H9 (cell line): ENCODE results near the gene UBASH3A. TPM values are rescaled to one million over a fixed set of nuclear protein-coding genes. Genes with fewer than 3 reads are reported as not detected.

ENCODE experiments used
- DNase-seq: peaks from one replicate; pipeline ENCODE4 v3.0.0-alpha.2; 2017
- H2AFZ ChIP-seq: one replicate; pipeline ENCODE4 v1.6.1; 2013; ENCODE audit warnings: mild to moderate bottlenecking, low read length, control low read depth, moderate library complexity
- H2AK5ac ChIP-seq: 2 replicates; pipeline ENCODE4 v1.6.1; 2013; ENCODE audit warnings: low read length, control low read depth, mixed read lengths; ENCODE audit not compliant: insufficient read length
- H2BK120ac ChIP-seq: one replicate; pipeline ENCODE4 v1.6.1; 2013; ENCODE audit warnings: low read depth, mild to moderate bottlenecking, low read length, control low read depth, inconsistent platforms; ENCODE audit not compliant: poor library complexity, severe bottlenecking
- H2BK12ac ChIP-seq: 2 replicates; pipeline ENCODE4 v1.6.1; 2013; ENCODE audit warnings: low read length, control low read depth, mixed read lengths, low read depth; ENCODE audit not compliant: insufficient read length
- H2BK15ac ChIP-seq: 2 replicates; pipeline ENCODE4 v1.6.1; 2013; ENCODE audit warnings: low read depth, low read length, control low read depth
- H2BK20ac ChIP-seq: one replicate; pipeline ENCODE4 v1.6.1; 2013; ENCODE audit warnings: low read depth, mild to moderate bottlenecking, low read length, control low read depth, inconsistent platforms; ENCODE audit not compliant: poor library complexity, severe bottlenecking
- H2BK5ac ChIP-seq: 2 replicates; pipeline ENCODE4 v1.6.1; 2013; ENCODE audit warnings: low read length, control low read depth, mixed read lengths; ENCODE audit not compliant: insufficient read length
- H3K14ac ChIP-seq: 2 replicates; pipeline ENCODE4 v1.6.1; 2013; ENCODE audit warnings: low read length, control low read depth; ENCODE audit not compliant: insufficient read depth
- H3K18ac ChIP-seq: 2 replicates; pipeline ENCODE4 v1.6.1; 2013; ENCODE audit warnings: low read depth, mild to moderate bottlenecking, mixed read lengths, low read length, control low read depth; ENCODE audit not compliant: insufficient read length
- H3K23ac ChIP-seq: 2 replicates; pipeline ENCODE4 v1.6.1; 2013; ENCODE audit warnings: low read length, control low read depth, mixed read lengths, low read depth; ENCODE audit not compliant: insufficient read length
- H3K23me2 ChIP-seq: 2 replicates; pipeline ENCODE4 v1.6.1; 2013; ENCODE audit warnings: low read depth, mild to moderate bottlenecking, mixed read lengths, low read length, control low read depth; ENCODE audit not compliant: insufficient read length, poor library complexity, severe bottlenecking
- H3K27ac ChIP-seq: 2 replicates; pipeline ENCODE4 v1.5.1; 2013; ENCODE audit warnings: low read length, control low read depth, mixed read lengths, low read depth; ENCODE audit not compliant: insufficient read length
- H3K27me3 ChIP-seq: 2 replicates; pipeline ENCODE4 v1.6.1; 2013; ENCODE audit warnings: low read length, control low read depth, inconsistent platforms; ENCODE audit not compliant: insufficient read depth
- H3K4ac ChIP-seq: 2 replicates; pipeline ENCODE4 v1.6.1; 2013; ENCODE audit warnings: low read depth, mild to moderate bottlenecking, control low read depth, inconsistent platforms, low read length, moderate library complexity
- H3K4me1 ChIP-seq: 2 replicates; pipeline ENCODE4 v1.6.1; 2013; ENCODE audit warnings: low read length, control low read depth, inconsistent platforms; ENCODE audit not compliant: insufficient read depth
- H3K4me2 ChIP-seq: 2 replicates; pipeline ENCODE4 v1.6.1; 2013; ENCODE audit warnings: low read length, control low read depth, mixed read lengths; ENCODE audit not compliant: insufficient read length, insufficient read depth
- H3K56ac ChIP-seq: 2 replicates; pipeline ENCODE4 v1.6.1; 2013; ENCODE audit warnings: low read depth, mild to moderate bottlenecking, mixed read lengths, low read length, control low read depth; ENCODE audit not compliant: insufficient read length
- H3K79me1 ChIP-seq: 2 replicates; pipeline ENCODE4 v1.6.1; 2013; ENCODE audit warnings: low read depth, mild to moderate bottlenecking, moderate library complexity, low read length, control low read depth, inconsistent platforms; ENCODE audit not compliant: insufficient read depth, poor library complexity, severe bottlenecking
- H3K79me2 ChIP-seq: 2 replicates; pipeline ENCODE4 v1.6.1; 2013; ENCODE audit warnings: low read length, control low read depth, inconsistent platforms; ENCODE audit not compliant: insufficient read depth
- H3K9ac ChIP-seq: 2 replicates; pipeline ENCODE4 v1.6.1; 2013; ENCODE audit warnings: low read length, control low read depth, mixed read lengths; ENCODE audit not compliant: insufficient read length; ENCODE audit errors: extremely low read depth
- H3K9me3 ChIP-seq: one replicate; pipeline ENCODE4 v1.6.1; 2013; ENCODE audit warnings: low read depth, low read length, inconsistent platforms; ENCODE audit not compliant: control insufficient read depth
- H3T11ph ChIP-seq: one replicate; pipeline ENCODE4 v1.6.1; 2013; ENCODE audit warnings: mild to moderate bottlenecking, low read length, control low read depth, inconsistent platforms
- H4K20me1 ChIP-seq: one replicate; pipeline ENCODE4 v1.6.1; 2013; ENCODE audit not compliant: control insufficient read depth, insufficient read length, insufficient read depth
- H4K5ac ChIP-seq: 2 replicates; pipeline ENCODE4 v1.6.1; 2013; ENCODE audit warnings: low read depth, mild to moderate bottlenecking, mixed read lengths, low read length, control low read depth; ENCODE audit not compliant: insufficient read length
- H4K8ac ChIP-seq: replicated peaks from 2 replicates; pipeline ENCODE4 v1.6.1; 2013; ENCODE audit warnings: low read length, control low read depth, mixed read lengths, low read depth; ENCODE audit not compliant: insufficient read length
- H4K91ac ChIP-seq: 2 replicates; pipeline ENCODE4 v1.6.1; 2013; ENCODE audit warnings: low read depth, mild to moderate bottlenecking, moderate library complexity, mixed read lengths, low read length, control low read depth; ENCODE audit not compliant: insufficient read length
- H3K27ac Mint-ChIP-seq, 3 experiments: 2 replicates in 2 of 3; 3 replicates in 1 of 3; pipeline ENCODE4 v1.8.0; 2020 to 2021; ENCODE audit warnings: mixed read lengths in 3 of 3, mild to moderate bottlenecking in 1 of 3, moderate library complexity in 1 of 3
- H3K27me3 Mint-ChIP-seq: 2 replicates; pipeline ENCODE4 v1.8.0; 2021; ENCODE audit warnings: low read depth, mild to moderate bottlenecking, moderate library complexity, mixed read lengths
- H3K36me3 Mint-ChIP-seq, 3 experiments: 2 replicates in 2 of 3; 3 replicates in 1 of 3; pipeline ENCODE4 v1.8.0; 2020 to 2021; ENCODE audit warnings: low read depth in 3 of 3, mixed read lengths in 3 of 3; ENCODE audit not compliant: insufficient read depth in 1 of 3
- H3K4me1 Mint-ChIP-seq, 2 experiments: 2 replicates each; pipeline ENCODE4 v1.8.0; 2020; ENCODE audit warnings: mixed read lengths in 2 of 2
- H3K4me3 Mint-ChIP-seq, 2 experiments: 2 replicates in 1 of 2; 3 replicates in 1 of 2; pipeline ENCODE4 v1.8.0; 2020 to 2021; ENCODE audit warnings: mild to moderate bottlenecking in 2 of 2, mixed read lengths in 2 of 2, moderate library complexity in 1 of 2
- H3K9me3 Mint-ChIP-seq, 2 experiments: 2 replicates in 1 of 2; 3 replicates in 1 of 2; pipeline ENCODE4 v1.8.0; 2020; ENCODE audit warnings: mild to moderate bottlenecking in 2 of 2, mixed read lengths in 2 of 2, moderate library complexity in 1 of 2
- WGBS: extraction: QIAGEN DNeasy Blood & Tissue Kit; methylation state at CpG from one replicate; pipeline ENCODE4 v1.1.7; 2013; ENCODE audit warnings: missing lambda C conversion rate, low lambda C conversion rate, mixed read lengths; ENCODE audit not compliant: insufficient read length; ENCODE audit errors: extremely low coverage; 5-methylcytosine and 5-hydroxymethylcytosine counted together
- total RNA-seq: library from RNA; stranded (reverse); gene quantifications from 2 replicates; pipeline ENCODE4 v1.2.1, GENCODE V29; 2021
- TF ChIP-seq, protein P1 (sequence below): fragments of 200-600 bp; sonication (generic); conservative IDR thresholded peaks from 3 replicates; pipeline ENCODE4 v1.8.0; 2021; ENCODE audit warnings: antibody characterized with exemption, mild to moderate bottlenecking

Gene UBASH3A
- total RNA-seq, 1 experiment from 2014 or later, result not detected

DNA sequence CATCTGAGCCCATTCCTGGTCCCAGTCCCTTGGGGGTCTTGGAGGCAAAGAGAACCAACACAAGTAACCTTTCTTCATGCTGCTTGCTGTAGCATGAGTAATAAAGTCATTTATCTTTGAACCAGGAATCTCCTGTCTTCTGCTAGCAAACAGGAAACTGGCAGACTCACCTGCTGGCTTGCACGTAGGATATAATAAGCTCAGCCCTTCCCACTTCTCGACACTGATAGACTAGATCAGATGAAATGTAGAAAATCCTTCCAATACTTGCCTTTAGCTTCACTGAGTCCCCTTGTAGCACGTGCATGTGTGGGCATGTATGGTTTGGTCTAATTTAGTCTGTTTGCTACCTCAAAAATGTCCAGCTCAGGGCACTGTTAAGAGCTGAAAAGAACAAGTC lies 46.4 kb upstream of the UBASH3A start:
- Histone ChIP-seq H3K23me2 (no peaks in the 10 kb centered on the region), H3K79me1 (no peaks in the 10 kb centered on the region), H2BK20ac (no peak overlapping the region), H4K5ac (no peak overlapping the region), H2AK5ac (no peak overlapping the region), H3K4me2 (no peak overlapping the region), H4K20me1 (no peaks in the 10 kb centered on the region), H2AFZ (no peak overlapping the region), H3T11ph (no peak overlapping the region), H4K91ac (no peak overlapping the region), H2BK15ac (no peak overlapping the region), H3K18ac (no peak overlapping the region), H2BK12ac (no peak overlapping the region), H3K9ac (no peak overlapping the region), H3K4me1 (no peaks in the 10 kb centered on the region), H3K56ac (no peak overlapping the region), H3K27me3 (no peaks in the 10 kb centered on the region), H4K8ac (no peak overlapping the region), H3K4ac (no peak overlapping the region), H3K23ac (no peak overlapping the region), H3K79me2 (no peaks in the 10 kb centered on the region), H2BK120ac (no peak overlapping the region), H3K27ac (no peak overlapping the region), H2BK5ac (no peak overlapping the region), H3K14ac (no peak overlapping the region), H3K9me3 (no peaks in the 10 kb centered on the region)
- no peak overlapping the region for H3K4me3 Mint-ChIP-seq
- H3K27me3 Mint-ChIP-seq, result peaks cover 2% of the 10 kb centered on the region; the same call in 1 of the 2 replicates
- H3K9me3 Mint-ChIP-seq, result peaks cover 9 to 18% of the 10 kb centered on the region in 2 experiments
- WGBS, result no CpG with 5 or more reads among the region's 3 CpGs
- TF ChIP-seq, protein P1, sequence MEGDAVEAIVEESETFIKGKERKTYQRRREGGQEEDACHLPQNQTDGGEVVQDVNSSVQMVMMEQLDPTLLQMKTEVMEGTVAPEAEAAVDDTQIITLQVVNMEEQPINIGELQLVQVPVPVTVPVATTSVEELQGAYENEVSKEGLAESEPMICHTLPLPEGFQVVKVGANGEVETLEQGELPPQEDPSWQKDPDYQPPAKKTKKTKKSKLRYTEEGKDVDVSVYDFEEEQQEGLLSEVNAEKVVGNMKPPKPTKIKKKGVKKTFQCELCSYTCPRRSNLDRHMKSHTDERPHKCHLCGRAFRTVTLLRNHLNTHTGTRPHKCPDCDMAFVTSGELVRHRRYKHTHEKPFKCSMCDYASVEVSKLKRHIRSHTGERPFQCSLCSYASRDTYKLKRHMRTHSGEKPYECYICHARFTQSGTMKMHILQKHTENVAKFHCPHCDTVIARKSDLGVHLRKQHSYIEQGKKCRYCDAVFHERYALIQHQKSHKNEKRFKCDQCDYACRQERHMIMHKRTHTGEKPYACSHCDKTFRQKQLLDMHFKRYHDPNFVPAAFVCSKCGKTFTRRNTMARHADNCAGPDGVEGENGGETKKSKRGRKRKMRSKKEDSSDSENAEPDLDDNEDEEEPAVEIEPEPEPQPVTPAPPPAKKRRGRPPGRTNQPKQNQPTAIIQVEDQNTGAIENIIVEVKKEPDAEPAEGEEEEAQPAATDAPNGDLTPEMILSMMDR, result no peak
- H3K27ac Mint-ChIP-seq, result no peak overlapping the region; a peak in 1 of 7 replicates
- H3K36me3 Mint-ChIP-seq, result peaks cover 3 to 5% (median 4%) of the 10 kb centered on the region in 3 experiments; a peak in 6 of 7 replicates
- peaks cover 5 to 6% of the 10 kb centered on the region in 2 experiments; a peak in 2 of 4 replicates for H3K4me1 Mint-ChIP-seq
- DNase-seq, result no peak
